H1 (cell line): ENCODE measurements around the gene JPH3. TPM values are rescaled to one million over a fixed set of nuclear protein-coding genes. Genes with fewer than 3 reads are reported as not detected.

Source experiments
- CTCF ChIA-PET: fragments of 300-600 bp; sonication (Branson Sonifier 250); formaldehyde crosslinking; loops from one replicate; lab custom pipeline; 2021; ENCODE audit not compliant: partially characterized antibody; lab: Charles Lee
- POLR2A ChIA-PET: fragments of 300-600 bp; sonication (Branson Sonifier 250); formaldehyde crosslinking; loops from one replicate; lab custom pipeline; 2021; ENCODE audit warnings: inconsistent platforms; ENCODE audit not compliant: partially characterized antibody; lab: Charles Lee
- DNase-seq, 2 experiments: peaks; one replicate each; pipeline versions ENCODE4 v3.0.0 to v3.0.0-alpha.2; 2010 to 2022; ENCODE audit warnings: low spot score in 2 of 2, low read depth in 1 of 2, mixed read lengths in 1 of 2
- FAIRE-seq: peaks from 2 replicates; lab custom pipeline; 2011; peaks lifted over from hg19 to GRCh38; lab: Jason Lieb, UNC
- H2AFZ ChIP-seq: 2 replicates; pipeline ENCODE4 v1.8.1; 2012; ENCODE audit warnings: low read length, inconsistent platforms
- H2AK5ac ChIP-seq: 2 replicates; pipeline ENCODE4 v1.6.1; 2013; ENCODE audit warnings: low read depth, low read length
- H2BK120ac ChIP-seq: replicated peaks from 2 replicates; pipeline ENCODE3; 2013; ENCODE audit warnings: low read depth, low read length, inconsistent platforms
- H2BK12ac ChIP-seq: 2 replicates; pipeline ENCODE4 v1.6.1; 2013; ENCODE audit warnings: low read depth, low read length
- H2BK15ac ChIP-seq: 2 replicates; pipeline ENCODE4 v1.6.1; 2013; ENCODE audit warnings: low read length
- H2BK20ac ChIP-seq: 2 replicates; pipeline ENCODE4 v1.6.1; 2013; ENCODE audit warnings: low read length
- H2BK5ac ChIP-seq: 2 replicates; pipeline ENCODE4 v1.6.1; 2013; ENCODE audit warnings: low read depth, low read length
- H3K14ac ChIP-seq: 2 replicates; pipeline ENCODE4 v1.6.1; 2013; ENCODE audit warnings: inconsistent platforms; ENCODE audit not compliant: insufficient read length
- H3K18ac ChIP-seq: 2 replicates; pipeline ENCODE4 v1.6.1; 2013; ENCODE audit warnings: low read length; ENCODE audit errors: extremely low read depth
- H3K23ac ChIP-seq: 2 replicates; pipeline ENCODE4 v1.6.1; 2013; ENCODE audit warnings: inconsistent platforms; ENCODE audit not compliant: insufficient read length
- H3K23me2 ChIP-seq: 2 replicates; pipeline ENCODE4 v1.6.1; 2013; ENCODE audit warnings: low read depth, low read length
- H3K27ac ChIP-seq: 2 replicates; pipeline ENCODE4 v1.6.1; 2011; ENCODE audit warnings: low read depth, low read length, inconsistent platforms
- H3K27me3 ChIP-seq, 4 experiments: replicated peaks in 1 of 4; 1 replicate in 1 of 4; 2 replicates in 3 of 4; pipeline versions ENCODE4 v1.6.1 to v1.8.1; 2011 to 2013; ENCODE audit warnings: low read length in 3 of 4, mild to moderate bottlenecking in 3 of 4, inconsistent platforms in 2 of 4, mixed read lengths in 2 of 4, moderate library complexity in 1 of 4; ENCODE audit not compliant: control insufficient read depth in 3 of 4, insufficient read depth in 3 of 4; ENCODE audit errors: extremely low read depth in 1 of 4
- H3K36me3 ChIP-seq, 4 experiments: 2 replicates each; pipeline versions ENCODE4 v1.6.1 to v1.8.1; 2011 to 2013; ENCODE audit warnings: mild to moderate bottlenecking in 4 of 4, low read length in 3 of 4, moderate library complexity in 2 of 4, control low read depth in 1 of 4, inconsistent platforms in 1 of 4; ENCODE audit not compliant: insufficient read depth in 4 of 4, control insufficient read depth in 2 of 4
- H3K4ac ChIP-seq: replicated peaks from 2 replicates; pipeline ENCODE3; 2013; ENCODE audit warnings: low read length, low read depth, mixed read lengths, inconsistent platforms; ENCODE audit not compliant: insufficient read length
- H3K4me1 ChIP-seq, 4 experiments: replicated peaks in 1 of 4; 1 replicate in 1 of 4; 2 replicates in 3 of 4; pipeline versions ENCODE4 v1.6.1 to v1.8.1; 2011 to 2013; ENCODE audit warnings: low read length in 3 of 4, inconsistent platforms in 2 of 4, mixed read lengths in 1 of 4; ENCODE audit not compliant: insufficient read depth in 4 of 4, control insufficient read depth in 3 of 4
- H3K4me2 ChIP-seq, 2 experiments: 2 replicates each; pipeline versions ENCODE4 v1.6.1 to v1.8.1; 2011 to 2013; ENCODE audit warnings: low read depth in 2 of 2, low read length in 2 of 2, control low read depth in 1 of 2, inconsistent platforms in 1 of 2, mild to moderate bottlenecking in 1 of 2; ENCODE audit not compliant: insufficient read depth in 1 of 2
- H3K4me3 ChIP-seq, 4 experiments: fragments of 200-600, 300-600 bp in 1 of 4; sonication (generic), shearing (Covaris generic), sonication (Bioruptor Twin) in 1 of 4; 2 replicates each; pipeline versions ENCODE4 v1.5.1 to v1.8.1; 2011 to 2016; ENCODE audit warnings: low read length in 4 of 4, low read depth in 3 of 4, control low read depth in 2 of 4, inconsistent platforms in 2 of 4, mild to moderate bottlenecking in 2 of 4, mixed read lengths in 1 of 4, moderate library complexity in 1 of 4; ENCODE audit not compliant: insufficient read depth in 2 of 4; ENCODE audit errors: extremely low read depth in 1 of 4
- H3K56ac ChIP-seq: replicated peaks from 2 replicates; pipeline ENCODE3; 2013; ENCODE audit warnings: low read depth, mild to moderate bottlenecking, mixed read lengths, low read length, inconsistent platforms; ENCODE audit not compliant: insufficient read length
- H3K79me1 ChIP-seq: 2 replicates; pipeline ENCODE4 v1.6.1; 2013; ENCODE audit warnings: low read depth, low read length, control low read depth
- H3K79me2 ChIP-seq, 2 experiments: 2 replicates each; pipeline versions ENCODE4 v1.6.1 to v1.8.1; 2012 to 2013; ENCODE audit warnings: low read length in 2 of 2, mild to moderate bottlenecking in 2 of 2, inconsistent platforms in 1 of 2; ENCODE audit not compliant: insufficient read depth in 2 of 2, control insufficient read depth in 1 of 2
- H3K9ac ChIP-seq, 4 experiments: replicated peaks in 1 of 4; 1 replicate in 1 of 4; 2 replicates in 3 of 4; pipeline versions ENCODE4 v1.6.1 to v1.8.1; 2011 to 2013; ENCODE audit warnings: low read depth in 3 of 4, low read length in 3 of 4, control low read depth in 2 of 4, mild to moderate bottlenecking in 2 of 4, moderate library complexity in 2 of 4, inconsistent platforms in 1 of 4; ENCODE audit errors: extremely low read depth in 1 of 4
- H3K9me3 ChIP-seq, 2 experiments: 2 replicates each; pipeline versions ENCODE4 v1.6.1 to v1.8.1; 2012 to 2013; ENCODE audit warnings: mild to moderate bottlenecking in 2 of 2, moderate library complexity in 2 of 2, control low read depth in 1 of 2, inconsistent platforms in 1 of 2, low read depth in 1 of 2, low read length in 1 of 2, mixed read lengths in 1 of 2; ENCODE audit not compliant: insufficient read depth in 2 of 2
- H4K20me1 ChIP-seq, 2 experiments: replicated peaks in 1 of 2; 2 replicates each; pipeline versions ENCODE3 to v1.8.1; 2011 to 2013; ENCODE audit warnings: inconsistent platforms in 2 of 2, low read length in 2 of 2, mild to moderate bottlenecking in 1 of 2; ENCODE audit not compliant: insufficient read depth in 2 of 2, control insufficient read depth in 1 of 2
- H4K5ac ChIP-seq: 2 replicates; pipeline ENCODE4 v1.6.1; 2013; ENCODE audit warnings: low read length, low read depth, mixed read lengths, inconsistent platforms; ENCODE audit not compliant: insufficient read length
- H4K8ac ChIP-seq: 2 replicates; pipeline ENCODE4 v1.8.0; 2013; ENCODE audit warnings: mild to moderate bottlenecking, moderate library complexity, low read length, inconsistent platforms; ENCODE audit not compliant: insufficient read depth; ENCODE audit errors: extremely low read depth
- H4K91ac ChIP-seq: replicated peaks from 2 replicates; pipeline ENCODE3; 2013; ENCODE audit warnings: low read length, mixed read lengths, inconsistent platforms; ENCODE audit not compliant: insufficient read length
- NANOG ChIP-seq: IDR thresholded peaks from 2 replicates; pipeline ENCODE4 v1.6.1; 2011; ENCODE audit warnings: low read length, low read depth, mild to moderate bottlenecking, inconsistent platforms; ENCODE audit not compliant: insufficient read depth, poor library complexity, severe bottlenecking
- POLR2AphosphoS5 ChIP-seq: IDR thresholded peaks from 2 replicates; pipeline ENCODE4 v1.6.1; 2011; ENCODE audit warnings: low read depth, low read length
- WGBS, 2 experiments: shearing (Covaris generic) in 1 of 2; methylation state at CpG; one replicate each; pipeline versions ENCODE4 v1.1.6 to v1.1.7; 2013 to 2015; ENCODE audit warnings: low lambda C conversion rate in 2 of 2, mixed read lengths in 2 of 2, inconsistent platforms in 1 of 2, low coverage in 1 of 2, missing lambda C conversion rate in 1 of 2; ENCODE audit not compliant: insufficient replicate concordance in 2 of 2, insufficient coverage in 1 of 2, insufficient read length in 1 of 2; ENCODE audit errors: extremely low coverage in 1 of 2, missing lambda C conversion rate in 1 of 2; 5-methylcytosine and 5-hydroxymethylcytosine counted together
- polyA plus RNA-seq, 7 experiments: library from polyadenylated mRNA; depleted of rRNA in 3 of 7; stranded (reverse) in 5 of 7; unstranded in 2 of 7; fragments of >200 nt in 5 of 7; fragments of 200-250 nt in 2 of 7; gene quantifications; 1 replicate in 5 of 7; 2 replicates in 1 of 7; 4 replicates in 1 of 7; pipeline versions ENCODE4 v1.2.1 to v1.2.3, GENCODE V29; 2011 to 2013; ENCODE audit warnings: missing spikeins in 2 of 7, mixed read lengths in 2 of 7
- total RNA-seq: library from RNA; stranded (reverse); fragmentation: NEBNext Ultra II Directional; extraction: Animal tissue kit (Norgen Biotek cat#: 25700); gene quantifications from 2 replicates; pipeline ENCODE4 v1.2.1, GENCODE V29; 2021

Gene JPH3
- total and polyA plus RNA-seq, 2 of the 8 experiments (the other 6 are each of a cell fraction or from before 2014, with no cell fraction given): 10.3 to 28.3 TPM

DNA sequence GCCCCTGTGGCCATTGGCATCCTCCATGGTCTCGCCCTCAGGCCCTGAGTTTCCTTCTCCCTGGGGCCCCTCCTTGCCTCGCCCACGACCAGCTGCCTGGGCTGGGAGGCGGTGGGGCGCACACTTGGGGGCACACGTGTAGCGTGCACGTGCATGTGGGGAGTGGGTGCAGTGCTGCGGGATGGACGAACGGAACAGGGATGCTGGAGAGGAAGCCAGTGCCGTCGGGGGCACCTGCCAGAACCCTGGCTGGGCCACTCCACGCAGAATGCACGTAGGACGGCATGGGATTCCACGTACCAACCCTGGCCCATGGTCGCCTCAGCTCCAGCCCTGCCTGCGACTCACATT lies 83.1 kb downstream of the JPH3 start:
- no peak for DNase-seq
- no peak overlapping the region for H3K4me3 ChIP-seq
- H3K56ac ChIP-seq: no peak overlapping the region
- H3K36me3 ChIP-seq: peaks cover 0 to 7% (median 0%) of the 10 kb centered on the region in 4 experiments; a peak in 1 of 8 replicates
- H3K23me2 ChIP-seq: no peaks in the 10 kb centered on the region
- H2BK15ac ChIP-seq: no peak overlapping the region
- no peak overlapping the region for H3K4me2 ChIP-seq
- no peak overlapping the region for H3K9ac ChIP-seq
- no peak overlapping the region for H2BK20ac ChIP-seq
- no peak overlapping the region for H3K14ac ChIP-seq
- 93% methylated on average over 19 of the region's 19 CpGs; no CpG with 5 or more reads in 1 of the 2 experiments for WGBS, 2 experiments
- H2AK5ac ChIP-seq: no peak overlapping the region
- CTCF ChIA-PET: interaction anchor here (1.0 to 3.2 kb wide), 5 partner anchors 11 to 134 kb away, joined by 3 to 16 read pairs (median 4); no protein-coding TSS in a partner anchor
- H4K20me1 ChIP-seq: peaks cover 9 to 12% of the 10 kb centered on the region in 2 experiments
- no peaks in the 10 kb centered on the region for H3K9me3 ChIP-seq
- no peak overlapping the region for H3K27ac ChIP-seq
- no peak overlapping the region for H3K4ac ChIP-seq
- H4K8ac ChIP-seq: no peak overlapping the region; the same call in 1 of the 2 replicates
- no peak overlapping the region for H3K23ac ChIP-seq
- H2BK12ac ChIP-seq: no peak overlapping the region
- no peak overlapping the region for H3K18ac ChIP-seq
- H3K27me3 ChIP-seq: no peaks in the 10 kb centered on the region
- no peaks in the 10 kb centered on the region; a peak in 1 of 7 replicates for H3K4me1 ChIP-seq
- no peaks in the 10 kb centered on the region; the same call in 1 of the 2 replicates for H3K79me1 ChIP-seq
- TF ChIP-seq NANOG (no peak), POLR2AphosphoS5 (peak; percentile 16; the same call in 1 of the 2 replicates)
- TF ChIP-seq, all 59 proteins: peak for 1
- no peak overlapping the region for H2BK120ac ChIP-seq
- FAIRE-seq: no peak
- no peak overlapping the region for H2BK5ac ChIP-seq
- H2AFZ ChIP-seq: no peak overlapping the region
- POLR2A ChIA-PET: no interaction called here
- no peaks in the 10 kb centered on the region for H3K79me2 ChIP-seq
- no peak overlapping the region for H4K5ac ChIP-seq
- no peak overlapping the region for H4K91ac ChIP-seq
